Measurements from ENCODE around the gene BEND5. TPM values are rescaled to one million over a fixed set of nuclear protein-coding genes. Genes with fewer than 3 reads are reported as not detected.

BEND5 gene
- polyA plus RNA-seq, 3 donors, result 0.13 TPM; not detected in 2

DNA sequence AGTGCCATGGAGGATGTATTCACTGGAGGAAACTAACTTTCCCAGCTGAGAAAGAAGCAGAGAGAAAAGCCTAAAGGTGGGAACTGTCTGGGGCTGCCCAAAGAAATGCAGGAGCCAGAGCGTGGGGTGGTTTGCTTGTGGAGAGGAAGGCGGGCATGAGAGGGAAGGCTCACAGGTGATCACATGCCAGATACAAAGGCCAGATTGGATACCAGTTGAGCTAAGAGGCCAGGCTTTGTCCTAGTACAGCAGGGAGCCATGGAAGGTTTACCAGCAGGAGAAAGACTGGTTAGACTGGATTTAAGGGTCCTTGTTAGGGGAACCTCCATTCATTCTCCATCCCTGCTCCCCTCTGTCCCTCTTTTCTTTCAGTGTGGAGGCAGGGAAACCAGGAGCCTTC, 66.4 kb downstream of the BEND5 start:
- no peak overlapping the region for H3K9ac ChIP-seq (ENCODE audit: insufficient read depth, low read length, poor library complexity, severe bottlenecking)
- 100% methylated on average over 2 of the region's 2 CpGs for WGBS (ENCODE audit: insufficient coverage)
- no peaks in the 10 kb centered on the region for H3K4me1 ChIP-seq (ENCODE audit: control insufficient read depth in 1 of 2, insufficient read depth in 2 of 2, low read length in 2 of 2)
- H4K20me1 ChIP-seq (ENCODE audit: insufficient read depth, low read length), result no peaks in the 10 kb centered on the region
- Mint-ChIP-seq H3K4me1 (no peaks in the 10 kb centered on the region), H3K9me3 (no peaks in the 10 kb centered on the region), H3K27ac (no peak overlapping the region), H3K36me3 (no peaks in the 10 kb centered on the region), H3K27me3 (ENCODE audit: low read depth in 3 of 3) (peaks cover 1 to 3% (median 2%) of the 10 kb centered on the region in 3 donors), H3K4me3 (no peak overlapping the region)
- no peaks in the 10 kb centered on the region for H3K79me2 ChIP-seq (ENCODE audit: insufficient read depth, low read length)
- no peak for TF ChIP-seq CTCF (IDR thresholded peaks at IDR 0.05)
- no peak overlapping the region for H3K27ac ChIP-seq (ENCODE audit: low read depth in 1 of 2, low read length in 2 of 2)
- DNase-seq, result no peak
- H3K9me3 ChIP-seq (replicated peaks in 1 of 2; ENCODE audit: control insufficient read depth in 1 of 2, insufficient read depth in 1 of 2, low read length in 2 of 2), result no peaks in the 10 kb centered on the region
- no peak overlapping the region for H3K4me2 ChIP-seq (replicated peaks; ENCODE audit: extremely low read depth, low read length, poor library complexity, severe bottlenecking)
- H3K36me3 ChIP-seq (replicated peaks in 1 of 2; ENCODE audit: control insufficient read depth in 1 of 2, insufficient read depth in 2 of 2, low read length in 2 of 2), result no peaks in the 10 kb centered on the region
- H3K4me3 ChIP-seq (replicated peaks in 1 of 3; ENCODE audit: low read depth in 2 of 3, low read length in 3 of 3), result no peak overlapping the region
- intact Hi-C loops (cut with micrococcal nuclease), result no loop called here
- no peaks in the 10 kb centered on the region for H3K27me3 ChIP-seq (ENCODE audit: control insufficient read depth in 2 of 2, insufficient read depth in 2 of 2, low read length in 2 of 2)
- no peak overlapping the region for H2AFZ ChIP-seq (ENCODE audit: insufficient read depth, low read depth, low read length, poor library complexity, severe bottlenecking)

- no peak for DNase-seq
- no peak overlapping the region for H3K4me2 ChIP-seq (replicated peaks; ENCODE audit: extremely low read depth, low read length, poor library complexity, severe bottlenecking)
- no peak overlapping the region for H3K4me3 ChIP-seq (replicated peaks in 1 of 3; ENCODE audit: low read depth in 2 of 3, low read length in 3 of 3)
- no peaks in the 10 kb centered on the region for H3K9me3 ChIP-seq (replicated peaks in 1 of 2; ENCODE audit: control insufficient read depth in 1 of 2, insufficient read depth in 1 of 2, low read length in 2 of 2)
- WGBS (ENCODE audit: insufficient coverage), result 100% methylated on average over 2 of the region's 6 CpGs
- TF ChIP-seq CTCF (IDR thresholded peaks at IDR 0.05), result no peak
- Mint-ChIP-seq H3K9me3 (no peaks in the 10 kb centered on the region), H3K4me1 (peaks cover 4% of the 10 kb centered on the region), H3K27ac (no peak overlapping the region), H3K36me3 (no peaks in the 10 kb centered on the region), H3K27me3 (ENCODE audit: low read depth in 3 of 3) (peaks cover 0 to 2% (median 0%) of the 10 kb centered on the region in 3 donors), H3K4me3 (no peak overlapping the region)
- H3K27me3 ChIP-seq (ENCODE audit: control insufficient read depth in 2 of 2, insufficient read depth in 2 of 2, low read length in 2 of 2), result no peaks in the 10 kb centered on the region
- H3K9ac ChIP-seq (ENCODE audit: insufficient read depth, low read length, poor library complexity, severe bottlenecking), result no peak overlapping the region
- H3K79me2 ChIP-seq (ENCODE audit: insufficient read depth, low read length), result no peaks in the 10 kb centered on the region
- no peak overlapping the region for H3K27ac ChIP-seq (ENCODE audit: low read depth in 1 of 2, low read length in 2 of 2)
- no peaks in the 10 kb centered on the region for H3K4me1 ChIP-seq (ENCODE audit: control insufficient read depth in 1 of 2, insufficient read depth in 2 of 2, low read length in 2 of 2)
- no peaks in the 10 kb centered on the region for H4K20me1 ChIP-seq (ENCODE audit: insufficient read depth, low read length)
- no peak overlapping the region for H2AFZ ChIP-seq (ENCODE audit: insufficient read depth, low read depth, low read length, poor library complexity, severe bottlenecking)
- no peaks in the 10 kb centered on the region for H3K36me3 ChIP-seq (replicated peaks in 1 of 2; ENCODE audit: control insufficient read depth in 1 of 2, insufficient read depth in 2 of 2, low read length in 2 of 2)
- intact Hi-C loops (cut with micrococcal nuclease), result no loop called here
Measured at GRCh38 chr1:48704736-48705135, 72.0 kb downstream of the BEND5 start.

Measured in CD14-positive monocyte (primary cell).